HepG2 (cell line): ENCODE results near the gene GNAT2. TPM values are rescaled to one million over a fixed set of nuclear protein-coding genes. Genes with fewer than 3 reads are reported as not detected.
A peak's percentile ranks its signal among the peaks of the same experiment; 100 is the strongest.

Source experiments
- BCL6 ChIP-seq: IDR thresholded peaks from 2 replicates; pipeline ENCODE4 v1.6.1; 2016; ENCODE audit warnings: missing genetic modification reagents, missing compliant biosample characterization
- GATAD2A ChIP-seq: IDR thresholded peaks from 2 replicates; pipeline ENCODE4 v1.6.1; 2016
- HDAC2 ChIP-seq: sonication (generic); formaldehyde crosslinking; IDR thresholded peaks from 2 replicates; pipeline ENCODE4 v1.4.0; 2020; ENCODE audit warnings: missing genetic modification reagents
- HOXA3 ChIP-seq: sonication (generic); formaldehyde crosslinking; IDR thresholded peaks from 2 replicates; pipeline ENCODE4 v1.5.0; 2020; ENCODE audit warnings: missing genetic modification reagents
- KLF6 ChIP-seq: IDR thresholded peaks from 2 replicates; pipeline ENCODE4 v1.8.0; 2016; ENCODE audit warnings: missing biosample characterization, missing genetic modification reagents
- NR2F6 ChIP-seq, 2 experiments: IDR thresholded peaks; 2 replicates each; pipeline ENCODE4 v1.6.1; 2016; ENCODE audit warnings: antibody characterized with exemption in 1 of 2, mild to moderate bottlenecking in 1 of 2
- PHF5A ChIP-seq: IDR thresholded peaks from one replicate; pipeline ENCODE4 v1.6.1; 2018; ENCODE audit warnings: low read depth, missing genetic modification reagents; ENCODE audit not compliant: unreplicated experiment
- POGZ ChIP-seq: sonication (generic); formaldehyde crosslinking; IDR thresholded peaks from 2 replicates; pipeline ENCODE4 v1.4.0; 2020; ENCODE audit warnings: mild to moderate bottlenecking, missing genetic modification reagents
- TAF1 ChIP-seq: sonication (generic); formaldehyde crosslinking; IDR thresholded peaks from 2 replicates; pipeline ENCODE4 v1.4.0; 2020; ENCODE audit warnings: missing genetic modification reagents
- ZBTB38 ChIP-seq: sonication (generic); formaldehyde crosslinking; IDR thresholded peaks from 2 replicates; pipeline ENCODE4 v1.5.1; 2020; ENCODE audit warnings: mild to moderate bottlenecking, missing genetic modification reagents
- ZFP36 ChIP-seq: fragments of 150-350 bp; IDR thresholded peaks from 2 replicates; pipeline ENCODE4 v1.6.1; 2018; ENCODE audit warnings: borderline replicate concordance, low read length, low read depth; ENCODE audit not compliant: partially characterized antibody
- ZMYM4 ChIP-seq: sonication (generic); formaldehyde crosslinking; IDR thresholded peaks from 2 replicates; pipeline ENCODE4 v1.8.1; 2023; ENCODE audit warnings: mild to moderate bottlenecking, missing genetic modification reagents
- ZNF225 ChIP-seq: sonication (generic); formaldehyde crosslinking; IDR thresholded peaks from 2 replicates; pipeline ENCODE4 v1.4.0; 2020; ENCODE audit warnings: mild to moderate bottlenecking, missing genetic modification reagents
- ZNF263 ChIP-seq: sonication (generic); formaldehyde crosslinking; IDR thresholded peaks from 2 replicates; pipeline ENCODE4 v1.4.0; 2020; ENCODE audit warnings: missing genetic modification reagents
- ZNF552 ChIP-seq: sonication (generic); formaldehyde crosslinking; IDR thresholded peaks from 2 replicates; pipeline ENCODE4 v1.9.0; 2022; ENCODE audit warnings: missing genetic modification reagents, mild to moderate bottlenecking, borderline replicate concordance
- ZNF607 ChIP-seq: sonication (generic); formaldehyde crosslinking; IDR thresholded peaks from 2 replicates; pipeline ENCODE4 v1.5.1; 2020; ENCODE audit warnings: missing genetic modification reagents, mild to moderate bottlenecking, borderline replicate concordance
- ZNF790 ChIP-seq: sonication (generic); formaldehyde crosslinking; IDR thresholded peaks from 2 replicates; pipeline ENCODE4 v1.8.0; 2022; ENCODE audit warnings: missing genetic modification reagents, mild to moderate bottlenecking, borderline replicate concordance
- ZNF83 ChIP-seq: sonication (generic); formaldehyde crosslinking; IDR thresholded peaks from 2 replicates; pipeline ENCODE4 v1.4.0; 2020; ENCODE audit warnings: missing genetic modification reagents, mild to moderate bottlenecking, borderline replicate concordance
- polyA plus RNA-seq, 8 experiments: library from polyadenylated mRNA; depleted of rRNA in 3 of 8; stranded (reverse) in 7 of 8; unstranded in 1 of 8; fragments of >200 nt; fragmentation: Illumina TruSeq in 4 of 8; extraction: Trizol in 4 of 8; gene quantifications; 2 replicates each; pipeline versions ENCODE4 v1.2.1 to v1.2.3, GENCODE V29; 2011 to 2016; ENCODE audit warnings: low read depth in 4 of 8, missing spikeins in 1 of 8, mixed read lengths in 1 of 8; ENCODE audit not compliant: insufficient read depth in 1 of 8
- total RNA-seq, 5 experiments: library from RNA; depleted of rRNA; stranded (reverse); fragments of >200 nt; fragmentation: Illumina TruSeq; extraction: Trizol; gene quantifications; 2 replicates each; pipeline ENCODE4 v1.2.3, GENCODE V29; 2016; ENCODE audit warnings: low read depth in 1 of 5
- TF ChIP-seq, protein P1 (sequence below): IDR thresholded peaks from 2 replicates; pipeline ENCODE4 v1.6.1; 2016; ENCODE audit warnings: low read depth, borderline replicate concordance
- TF ChIP-seq, protein P2 (sequence below): sonication (generic); formaldehyde crosslinking; IDR thresholded peaks from 2 replicates; pipeline ENCODE4 v1.4.0; 2020; ENCODE audit warnings: missing genetic modification reagents
- TF ChIP-seq, protein P3 (sequence below): sonication (generic); formaldehyde crosslinking; IDR thresholded peaks from 2 replicates; pipeline ENCODE4 v1.4.0; 2020; ENCODE audit warnings: missing genetic modification reagents, borderline replicate concordance
- TF ChIP-seq, protein P4 (sequence below): sonication (generic); formaldehyde crosslinking; IDR thresholded peaks from 2 replicates; pipeline ENCODE4 v1.4.0; 2020; ENCODE audit warnings: missing genetic modification reagents, borderline replicate concordance

The GNAT2 gene
- total and polyA plus RNA-seq, 2 of the 13 experiments (the other 11 are each of a cell fraction or from before 2014, with no cell fraction given): 0.08 to 0.20 TPM

DNA sequence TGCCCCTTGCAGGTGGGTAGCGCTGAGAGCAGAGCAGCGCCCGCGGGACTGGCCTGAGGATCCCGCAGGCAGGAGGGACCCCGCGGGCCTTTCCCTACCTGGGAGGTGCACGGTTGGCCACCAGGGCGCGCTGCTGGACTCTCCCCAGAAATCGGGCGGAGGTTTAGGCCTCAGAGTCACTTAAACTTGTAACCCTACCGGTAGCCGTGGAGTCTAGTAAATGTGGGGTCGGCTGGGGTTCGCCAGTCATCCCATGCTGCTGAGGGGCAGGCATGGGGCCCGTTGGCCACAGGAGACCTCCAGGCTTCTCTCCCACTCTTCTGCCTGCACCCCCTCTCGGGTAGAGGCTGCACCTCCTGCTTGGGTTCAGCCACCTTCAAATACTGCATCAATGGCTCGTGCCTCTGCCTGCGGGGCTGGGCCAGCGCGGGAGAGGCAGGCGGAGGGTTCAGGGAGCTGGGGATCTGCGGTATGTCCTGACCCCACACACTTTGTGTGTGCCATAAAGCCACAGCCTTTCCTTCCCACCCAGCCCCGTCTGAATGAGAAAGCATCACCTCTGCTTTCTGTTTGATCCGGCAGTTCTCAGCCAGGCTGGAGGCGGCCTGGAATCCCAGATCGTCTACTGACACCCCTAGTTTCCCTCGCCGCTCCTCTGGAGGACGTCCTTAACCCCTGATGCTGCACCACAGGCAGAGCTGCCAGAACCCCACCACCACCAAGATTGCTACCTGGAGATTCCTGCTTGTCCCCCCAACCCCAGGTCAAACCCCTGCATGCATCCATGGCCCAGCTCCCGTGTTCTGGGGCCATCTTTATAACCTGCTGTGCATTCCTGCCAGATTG, 24.2 kb upstream of the GNAT2 start (continued):
- TF ChIP-seq, protein P1, sequence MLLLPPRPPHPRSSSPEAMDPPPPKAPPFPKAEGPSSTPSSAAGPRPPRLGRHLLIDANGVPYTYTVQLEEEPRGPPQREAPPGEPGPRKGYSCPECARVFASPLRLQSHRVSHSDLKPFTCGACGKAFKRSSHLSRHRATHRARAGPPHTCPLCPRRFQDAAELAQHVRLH (CRISPR knock-in tag): peak; percentile 39; the same call in 1 of the 2 replicates
- TF ChIP-seq HOXA3: 0 out of 2 replicates have a peak, but pooled peaks have one; percentile 25
- TF ChIP-seq, protein P2, sequence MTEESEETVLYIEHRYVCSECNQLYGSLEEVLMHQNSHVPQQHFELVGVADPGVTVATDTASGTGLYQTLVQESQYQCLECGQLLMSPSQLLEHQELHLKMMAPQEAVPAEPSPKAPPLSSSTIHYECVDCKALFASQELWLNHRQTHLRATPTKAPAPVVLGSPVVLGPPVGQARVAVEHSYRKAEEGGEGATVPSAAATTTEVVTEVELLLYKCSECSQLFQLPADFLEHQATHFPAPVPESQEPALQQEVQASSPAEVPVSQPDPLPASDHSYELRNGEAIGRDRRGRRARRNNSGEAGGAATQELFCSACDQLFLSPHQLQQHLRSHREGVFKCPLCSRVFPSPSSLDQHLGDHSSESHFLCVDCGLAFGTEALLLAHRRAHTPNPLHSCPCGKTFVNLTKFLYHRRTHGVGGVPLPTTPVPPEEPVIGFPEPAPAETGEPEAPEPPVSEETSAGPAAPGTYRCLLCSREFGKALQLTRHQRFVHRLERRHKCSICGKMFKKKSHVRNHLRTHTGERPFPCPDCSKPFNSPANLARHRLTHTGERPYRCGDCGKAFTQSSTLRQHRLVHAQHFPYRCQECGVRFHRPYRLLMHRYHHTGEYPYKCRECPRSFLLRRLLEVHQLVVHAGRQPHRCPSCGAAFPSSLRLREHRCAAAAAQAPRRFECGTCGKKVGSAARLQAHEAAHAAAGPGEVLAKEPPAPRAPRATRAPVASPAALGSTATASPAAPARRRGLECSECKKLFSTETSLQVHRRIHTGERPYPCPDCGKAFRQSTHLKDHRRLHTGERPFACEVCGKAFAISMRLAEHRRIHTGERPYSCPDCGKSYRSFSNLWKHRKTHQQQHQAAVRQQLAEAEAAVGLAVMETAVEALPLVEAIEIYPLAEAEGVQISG: peak; percentile 34
- TF ChIP-seq ZNF552 (CRISPR knock-in tag): no peak
- no peak for TF ChIP-seq BCL6 (CRISPR knock-in tag)
- TF ChIP-seq ZNF607 (CRISPR knock-in tag): peak; percentile 75; the same call in 1 of the 2 replicates
- TF ChIP-seq GATAD2A: peak; percentile 46; the same call in 1 of the 2 replicates
- TF ChIP-seq, protein P3, sequence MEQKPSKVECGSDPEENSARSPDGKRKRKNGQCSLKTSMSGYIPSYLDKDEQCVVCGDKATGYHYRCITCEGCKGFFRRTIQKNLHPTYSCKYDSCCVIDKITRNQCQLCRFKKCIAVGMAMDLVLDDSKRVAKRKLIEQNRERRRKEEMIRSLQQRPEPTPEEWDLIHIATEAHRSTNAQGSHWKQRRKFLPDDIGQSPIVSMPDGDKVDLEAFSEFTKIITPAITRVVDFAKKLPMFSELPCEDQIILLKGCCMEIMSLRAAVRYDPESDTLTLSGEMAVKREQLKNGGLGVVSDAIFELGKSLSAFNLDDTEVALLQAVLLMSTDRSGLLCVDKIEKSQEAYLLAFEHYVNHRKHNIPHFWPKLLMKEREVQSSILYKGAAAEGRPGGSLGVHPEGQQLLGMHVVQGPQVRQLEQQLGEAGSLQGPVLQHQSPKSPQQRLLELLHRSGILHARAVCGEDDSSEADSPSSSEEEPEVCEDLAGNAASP: no peak
- no peak for TF ChIP-seq ZNF83 (CRISPR knock-in tag)
- peak; percentile 10; the same call in 1 of the 2 replicates for TF ChIP-seq TAF1 (CRISPR knock-in tag)
- no peak for TF ChIP-seq ZFP36
- TF ChIP-seq, protein P4, sequence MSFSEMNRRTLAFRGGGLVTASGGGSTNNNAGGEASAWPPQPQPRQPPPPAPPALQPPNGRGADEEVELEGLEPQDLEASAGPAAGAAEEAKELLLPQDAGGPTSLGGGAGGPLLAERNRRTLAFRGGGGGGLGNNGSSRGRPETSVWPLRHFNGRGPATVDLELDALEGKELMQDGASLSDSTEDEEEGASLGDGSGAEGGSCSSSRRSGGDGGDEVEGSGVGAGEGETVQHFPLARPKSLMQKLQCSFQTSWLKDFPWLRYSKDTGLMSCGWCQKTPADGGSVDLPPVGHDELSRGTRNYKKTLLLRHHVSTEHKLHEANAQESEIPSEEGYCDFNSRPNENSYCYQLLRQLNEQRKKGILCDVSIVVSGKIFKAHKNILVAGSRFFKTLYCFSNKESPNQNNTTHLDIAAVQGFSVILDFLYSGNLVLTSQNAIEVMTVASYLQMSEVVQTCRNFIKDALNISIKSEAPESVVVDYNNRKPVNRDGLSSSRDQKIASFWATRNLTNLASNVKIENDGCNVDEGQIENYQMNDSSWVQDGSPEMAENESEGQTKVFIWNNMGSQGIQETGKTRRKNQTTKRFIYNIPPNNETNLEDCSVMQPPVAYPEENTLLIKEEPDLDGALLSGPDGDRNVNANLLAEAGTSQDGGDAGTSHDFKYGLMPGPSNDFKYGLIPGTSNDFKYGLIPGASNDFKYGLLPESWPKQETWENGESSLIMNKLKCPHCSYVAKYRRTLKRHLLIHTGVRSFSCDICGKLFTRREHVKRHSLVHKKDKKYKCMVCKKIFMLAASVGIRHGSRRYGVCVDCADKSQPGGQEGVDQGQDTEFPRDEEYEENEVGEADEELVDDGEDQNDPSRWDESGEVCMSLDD (CRISPR knock-in tag): peak; percentile 21; the same call in 1 of the 2 replicates
- TF ChIP-seq ZNF225 (CRISPR knock-in tag): no peak
- 0 out of 2 replicates have a peak, but pooled peaks have one; percentile 30 for TF ChIP-seq KLF6
- TF ChIP-seq ZMYM4 (CRISPR knock-in tag): 0 out of 2 replicates have a peak, but pooled peaks have one; percentile 44
- no peak for TF ChIP-seq NR2F6 (IDR thresholded peaks at IDR 0.05)
- peak; percentile 17; the same call in 1 of the 2 replicates for TF ChIP-seq NR2F6 (CRISPR knock-in tag; IDR thresholded peaks at IDR 0.05)
- 0 out of 2 replicates have a peak, but pooled peaks have one; percentile 16 for TF ChIP-seq ZNF263 (CRISPR knock-in tag)
- TF ChIP-seq HDAC2 (CRISPR knock-in tag): 0 out of 2 replicates have a peak, but pooled peaks have one; percentile 36
- 0 out of 2 replicates have a peak, but pooled peaks have one; percentile 30 for TF ChIP-seq ZNF790 (CRISPR knock-in tag)
- TF ChIP-seq ZBTB38 (CRISPR knock-in tag): peak; percentile 51; the same call in 1 of the 2 replicates
- peak; percentile 40 for TF ChIP-seq PHF5A (CRISPR knock-in tag)
- TF ChIP-seq POGZ (CRISPR knock-in tag): 0 out of 2 replicates have a peak, but pooled peaks have one; percentile 21
